GF-D8 (cell line): ENCODE data around the gene SELENON.

Experiments
- DNase-seq: peaks from one replicate; lab custom pipeline; 2025; lab: John Stamatoyannopoulos, UW

Gene SELENON

GRCh38 chr1:25799935-25800702 lies at the start of gene SELENON:
SELENON (plus strand) TSS chr1:25800193; CDS start chr1:25800231, 38 bp downstream.
- DNase-seq = peak; percentile 29

GRCh38 chr1:25750923-25751605 lies 48.9 kb upstream of the SELENON start:
- no peak for DNase-seq

- no peak for DNase-seq
Measured at GRCh38 chr1:25754470-25755181, 45.4 kb upstream of the SELENON start.

- DNase-seq = no peak
Measured at GRCh38 chr1:25755475-25756125, 44.4 kb upstream of the SELENON start.

- peak; percentile 41 for DNase-seq
Measured at GRCh38 chr1:25756215-25756614, 43.8 kb upstream of the SELENON start.

GRCh38 chr1:25757151-25757845 lies 42.7 kb upstream of the SELENON start:
- no peak for DNase-seq

- no peak for DNase-seq
Measured at GRCh38 chr1:25757846-25758185, 42.2 kb upstream of the SELENON start.

GRCh38 chr1:25758466-25759070 lies 41.4 kb upstream of the SELENON start:
- no peak for DNase-seq

- DNase-seq = no peak
Measured at GRCh38 chr1:25760122-25760719, 39.8 kb upstream of the SELENON start.

- no peak for DNase-seq
Measured at GRCh38 chr1:25760871-25761270, 39.1 kb upstream of the SELENON start.

GRCh38 chr1:25763493-25763892 lies 36.5 kb upstream of the SELENON start:
- no peak for DNase-seq

GRCh38 chr1:25765136-25765922 lies 34.7 kb upstream of the SELENON start:
- peak; percentile 47 for DNase-seq

- peak; percentile 46 for DNase-seq
Measured at GRCh38 chr1:25765923-25766589, 33.9 kb upstream of the SELENON start.

GRCh38 chr1:25766721-25767436 lies 33.1 kb upstream of the SELENON start:
- DNase-seq = no peak

GRCh38 chr1:25767437-25767770 lies 32.6 kb upstream of the SELENON start:
- DNase-seq = no peak

- no peak for DNase-seq
Measured at GRCh38 chr1:25768999-25769398, 31.0 kb upstream of the SELENON start.

- no peak for DNase-seq
Measured at GRCh38 chr1:25769625-25770383, 30.2 kb upstream of the SELENON start.

- no peak for DNase-seq
Measured at GRCh38 chr1:25770541-25771220, 29.3 kb upstream of the SELENON start.
